ENCODE data around the gene GKAP1.
"Not testable (repeated sequence)": the region's sequence is repeated elsewhere in the genome, so short reads cannot be mapped to it uniquely, and the experiment has no call there.

Gene GKAP1

GRCh38 chr9:83817356-83818278 is at the start of gene GKAP1:
TSS of gene GKAP1 (minus strand) at chr9:83817769. CDS start at chr9:83806517, 11,252 bp downstream.
- peak within 1 kb of the TSS; percentile 76 for H3K4me3 ChIP-seq (ENCODE audit: low read depth, low read length)
- TF ChIP-seq, protein P1, sequence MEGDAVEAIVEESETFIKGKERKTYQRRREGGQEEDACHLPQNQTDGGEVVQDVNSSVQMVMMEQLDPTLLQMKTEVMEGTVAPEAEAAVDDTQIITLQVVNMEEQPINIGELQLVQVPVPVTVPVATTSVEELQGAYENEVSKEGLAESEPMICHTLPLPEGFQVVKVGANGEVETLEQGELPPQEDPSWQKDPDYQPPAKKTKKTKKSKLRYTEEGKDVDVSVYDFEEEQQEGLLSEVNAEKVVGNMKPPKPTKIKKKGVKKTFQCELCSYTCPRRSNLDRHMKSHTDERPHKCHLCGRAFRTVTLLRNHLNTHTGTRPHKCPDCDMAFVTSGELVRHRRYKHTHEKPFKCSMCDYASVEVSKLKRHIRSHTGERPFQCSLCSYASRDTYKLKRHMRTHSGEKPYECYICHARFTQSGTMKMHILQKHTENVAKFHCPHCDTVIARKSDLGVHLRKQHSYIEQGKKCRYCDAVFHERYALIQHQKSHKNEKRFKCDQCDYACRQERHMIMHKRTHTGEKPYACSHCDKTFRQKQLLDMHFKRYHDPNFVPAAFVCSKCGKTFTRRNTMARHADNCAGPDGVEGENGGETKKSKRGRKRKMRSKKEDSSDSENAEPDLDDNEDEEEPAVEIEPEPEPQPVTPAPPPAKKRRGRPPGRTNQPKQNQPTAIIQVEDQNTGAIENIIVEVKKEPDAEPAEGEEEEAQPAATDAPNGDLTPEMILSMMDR (IDR thresholded peaks at IDR 0.05; ENCODE audit: insufficient read depth, low read depth, low read length, missing control alignments), result peak; percentile 24
- peak; percentile 83 for DNase-seq (ENCODE audit: low read depth)

GRCh38 chr9:83849895-83850294 is 32.3 kb upstream of the GKAP1 start:
- peak; percentile 2 for DNase-seq (ENCODE audit: low read depth)

GRCh38 chr9:83837070-83837643 is 19.6 kb upstream of the GKAP1 start:
- not testable (repeated sequence) for DNase-seq (ENCODE audit: low read depth)

More at GRCh38 chr9:83849895-83850294, 32.3 kb upstream of the GKAP1 start:
- H3K4me3 ChIP-seq (ENCODE audit: low read depth, low read length), result not testable (repeated sequence)

GRCh38 chr9:83830426-83831071 is 13.0 kb upstream of the GKAP1 start:
- not testable (repeated sequence) for H3K4me3 ChIP-seq (ENCODE audit: low read depth, low read length); DNase-seq (ENCODE audit: low read depth)

More at GRCh38 chr9:83837070-83837643, 19.6 kb upstream of the GKAP1 start:
- not testable (repeated sequence) for H3K4me3 ChIP-seq (ENCODE audit: low read depth, low read length)

DNA sequence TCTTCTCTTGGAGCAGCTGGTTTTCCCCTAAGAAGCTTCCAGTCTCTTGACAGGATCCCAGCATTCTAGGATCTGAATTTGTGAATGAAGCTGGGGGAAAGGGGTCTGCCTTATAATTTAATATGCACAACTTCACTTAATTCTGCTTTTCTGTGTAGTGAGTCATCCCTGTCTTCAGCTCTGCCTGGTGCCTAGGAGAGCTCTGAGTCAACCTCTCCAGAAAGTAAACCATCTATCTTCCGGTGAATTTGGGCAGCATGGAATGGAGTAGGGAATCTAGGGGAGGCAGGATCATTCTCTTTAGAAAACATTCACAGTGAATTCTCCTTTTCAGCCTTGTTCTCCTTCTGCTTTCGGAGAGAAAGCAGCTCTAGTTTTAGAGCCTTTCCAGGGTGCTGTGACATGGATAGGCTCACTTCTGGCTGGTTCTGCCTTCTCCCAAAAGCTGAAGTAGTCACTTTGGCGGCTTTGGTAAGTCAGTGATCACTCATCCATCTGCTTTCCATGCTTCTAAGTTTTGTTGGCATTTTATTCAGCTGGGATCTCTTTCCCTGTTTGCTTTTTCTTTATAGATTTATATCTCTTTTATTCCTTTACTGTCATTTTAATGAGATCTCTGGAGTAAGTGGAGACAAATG is 7.5 kb upstream of the GKAP1 start:
- not testable (repeated sequence) for H3K4me3 ChIP-seq (ENCODE audit: low read depth, low read length); DNase-seq (ENCODE audit: low read depth)

DNA sequence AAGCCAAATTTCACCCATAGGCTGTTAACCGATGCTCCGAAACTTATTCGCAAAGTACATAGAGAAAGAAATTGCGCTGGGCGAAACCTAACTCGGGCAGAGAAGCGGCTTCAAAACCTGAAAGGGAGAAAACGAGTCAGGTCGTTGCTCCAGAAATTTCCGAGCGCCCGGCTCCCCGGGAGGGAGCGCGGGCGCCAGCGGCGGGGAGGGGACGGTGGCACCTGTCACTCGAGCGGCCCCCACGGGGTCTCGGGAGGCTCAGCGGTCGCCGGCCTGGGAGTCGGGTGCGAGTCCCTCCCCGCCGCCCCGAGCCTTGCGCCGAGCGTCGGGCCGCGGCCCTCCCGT is 586 bp downstream of the GKAP1 start:
- peak overlapping the region; percentile 76 for H3K4me3 ChIP-seq (ENCODE audit: low read depth, low read length)
- DNase-seq (ENCODE audit: low read depth), result not testable (repeated sequence)

DNA sequence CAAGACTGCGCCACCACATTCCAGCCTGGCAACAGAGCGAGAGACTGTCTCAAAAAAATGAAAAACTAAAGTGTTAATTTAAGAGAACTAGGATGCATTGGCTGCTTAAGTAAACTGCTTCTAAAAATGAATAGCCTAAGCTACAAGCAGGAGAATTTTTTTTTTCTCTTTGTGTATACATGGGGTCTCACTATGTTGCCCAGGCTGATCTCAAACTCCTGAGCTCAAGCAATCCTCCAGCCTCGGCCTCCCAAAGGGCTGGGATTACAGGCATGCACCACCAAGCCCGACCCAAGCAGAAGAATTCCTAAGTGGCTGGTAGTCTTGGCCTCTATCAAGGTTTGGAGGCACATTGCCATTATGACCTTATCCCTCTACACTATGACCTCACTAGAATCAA is 2.4 kb downstream of the GKAP1 start:
- not testable (repeated sequence) for H3K4me3 ChIP-seq (ENCODE audit: low read depth, low read length); DNase-seq (ENCODE audit: low read depth)

DNA sequence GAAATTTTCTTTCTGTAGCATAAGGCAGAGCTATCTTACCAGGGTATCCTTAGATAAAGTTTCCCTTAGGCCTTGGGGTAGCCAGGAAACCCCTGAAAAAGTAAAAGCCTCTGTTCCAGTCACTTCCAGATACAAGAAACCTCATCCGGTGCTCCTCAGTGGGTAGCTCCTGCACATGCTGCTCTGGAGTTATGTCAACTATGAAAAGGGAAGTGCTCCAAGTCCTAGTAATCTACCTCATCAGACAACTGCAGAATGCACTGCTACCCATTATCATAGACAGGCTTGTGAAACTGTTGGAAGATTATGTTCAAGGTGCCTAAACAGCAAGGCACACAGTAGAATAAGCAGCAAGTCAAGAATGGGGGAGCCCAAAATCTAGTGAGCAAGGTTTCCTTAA is 8.4 kb downstream of the GKAP1 start:
- DNase-seq (ENCODE audit: low read depth); H3K4me3 ChIP-seq (ENCODE audit: low read depth, low read length): not testable (repeated sequence)

GRCh38 chr9:83804454-83804853 is 13.1 kb downstream of the GKAP1 start:
- DNase-seq (ENCODE audit: low read depth); H3K4me3 ChIP-seq (ENCODE audit: low read depth, low read length): not testable (repeated sequence)

GRCh38 chr9:83803941-83804340 is 13.6 kb downstream of the GKAP1 start:
- not testable (repeated sequence) for H3K4me3 ChIP-seq (ENCODE audit: low read depth, low read length); DNase-seq (ENCODE audit: low read depth)

- no peak overlapping the region for H3K4me3 ChIP-seq (ENCODE audit: low read depth, low read length)
- DNase-seq (ENCODE audit: low read depth), result peak; percentile 4
- TF ChIP-seq, protein P1 (IDR thresholded peaks at IDR 0.05; ENCODE audit: insufficient read depth, low read depth, low read length, missing control alignments), result no peak
These were observed 17.1 kb downstream of the GKAP1 start for GRCh38 chr9:83800236-83801033.

All from GM12865 (cell line).